Esophagus muscularis mucosa (tissue), 4 donors: ENCODE data around the gene TMEFF2. TPM values are rescaled to one million over a fixed set of nuclear protein-coding genes. Genes with fewer than 3 reads are reported as not detected.

Experiments used
- DNase-seq: peaks from one replicate; pipeline ENCODE4 v3.0.0-alpha.2; 2017; ENCODE audit errors: extremely low spot score
- H3K27ac ChIP-seq, 4 donors: fragments of 200-600 bp; sonication (generic); replicated peaks in 1 of 4; 1 replicate in 3 of 4; 2 replicates in 1 of 4; pipeline ENCODE4 v1.5.1; 2016 to 2019; ENCODE audit warnings: mild to moderate bottlenecking in 1 of 4
- H3K27me3 ChIP-seq, 4 donors: fragments of 200-600 bp; sonication (generic); one replicate each; pipeline versions ENCODE4 v1.5.1 to v1.6.0; 2016 to 2019
- H3K36me3 ChIP-seq, 4 donors: fragments of 200-600 bp; sonication (generic); one replicate each; pipeline ENCODE4 v1.5.1; 2016 to 2019
- H3K4me1 ChIP-seq, 4 donors: fragments of 200-600 bp; sonication (generic); one replicate each; pipeline ENCODE4 v1.5.1; 2016 to 2019
- H3K4me3 ChIP-seq, 4 donors: fragments of 200-600 bp; sonication (generic); 1 replicate in 2 of 4; 2 replicates in 2 of 4; pipeline ENCODE4 v1.5.1; 2016 to 2019; ENCODE audit warnings: mild to moderate bottlenecking in 4 of 4, moderate library complexity in 1 of 4
- H3K9me3 ChIP-seq, 4 donors: fragments of 200-600 bp; sonication (generic); 1 replicate in 3 of 4; 2 replicates in 1 of 4; pipeline ENCODE4 v1.5.1; 2016 to 2019
- CTCF ChIP-seq, 3 experiments: fragments of 200-600 bp in 2 of 3; fragments of 450-650 bp in 1 of 3; sonication (generic) in 2 of 3; IDR thresholded peaks; one replicate each; pipeline ENCODE4 v1.5.1; 2017 to 2019; ENCODE audit warnings: antibody characterized with exemption in 3 of 3, mild to moderate bottlenecking in 2 of 3, moderate library complexity in 1 of 3
- EP300 ChIP-seq: sonication (generic); formaldehyde crosslinking; IDR thresholded peaks from one replicate; pipeline ENCODE4 v1.6.1; 2017; ENCODE audit warnings: antibody characterized with exemption
- POLR2A ChIP-seq: fragments of 450-650 bp; IDR thresholded peaks from one replicate; pipeline ENCODE4 v1.6.1; 2017; ENCODE audit warnings: antibody characterized with exemption, moderate library complexity, mild to moderate bottlenecking, low read depth
- POLR2AphosphoS5 ChIP-seq, 2 donors: sonication (generic); formaldehyde crosslinking; IDR thresholded peaks; one replicate each; pipeline ENCODE4 v1.6.1; 2017; ENCODE audit warnings: antibody characterized with exemption in 2 of 2
- WGBS: methylation state at CpG from one replicate; pipeline ENCODE4 v1.1.5; 2018; 5-methylcytosine and 5-hydroxymethylcytosine counted together
- intact Hi-C: fragments of 100-400 bp; cut with DNase I; formaldehyde crosslinking; loops from one replicate; pipeline ENCODE4 v1.15.1; 2023
- total RNA-seq, 4 donors: library from RNA; depleted of rRNA; stranded (reverse); fragments of >200 nt; gene quantifications; one replicate each; pipeline versions ENCODE4 v1.1.0 to v1.2.1, GENCODE V29; 2016

TMEFF2 gene
- total RNA-seq, 4 donors from 2014 or later = 0.42 to 1.7 (median 0.55) TPM

GRCh38 chr2:191935247-191935646, 259.5 kb downstream of the TMEFF2 start:
- 92% methylated on average over 3 of the region's 3 CpGs for WGBS
- Histone ChIP-seq H3K36me3 (no peaks in the 10 kb centered on the region), H3K9me3 (no peaks in the 10 kb centered on the region), H3K27ac (no peak overlapping the region), H3K4me1 (peaks cover 0 to 7% (median 3%) of the 10 kb centered on the region in 4 donors), H3K4me3 (no peak overlapping the region), H3K27me3 (no peaks in the 10 kb centered on the region)
- TF ChIP-seq EP300 (no peak), POLR2A (no peak), POLR2AphosphoS5 (IDR thresholded peaks at IDR 0.05) (no peak), CTCF (IDR thresholded peaks at IDR 0.05) (no peak)
- DNase-seq = no peak
- intact Hi-C loops = no loop called here

- Histone ChIP-seq H3K27ac (no peak overlapping the region), H3K27me3 (no peaks in the 10 kb centered on the region), H3K9me3 (no peaks in the 10 kb centered on the region), H3K36me3 (no peaks in the 10 kb centered on the region), H3K4me1 (peaks cover 0 to 11% (median 4%) of the 10 kb centered on the region in 4 donors), H3K4me3 (no peak overlapping the region)
- intact Hi-C loops = no loop called here
- TF ChIP-seq POLR2AphosphoS5 (IDR thresholded peaks at IDR 0.05) (no peak), CTCF (IDR thresholded peaks at IDR 0.05) (no peak), POLR2A (no peak), EP300 (no peak)
- no peak for DNase-seq
- WGBS = 85% methylated on average over 2 of the region's 2 CpGs
These were observed 261.2 kb downstream of the TMEFF2 start for GRCh38 chr2:191933307-191934105.

- DNase-seq = no peak
- Histone ChIP-seq H3K9me3 (no peaks in the 10 kb centered on the region), H3K27ac (no peak overlapping the region), H3K4me1 (peaks cover 7 to 23% (median 13%) of the 10 kb centered on the region in 4 donors), H3K36me3 (no peaks in the 10 kb centered on the region), H3K4me3 (no peak overlapping the region), H3K27me3 (no peaks in the 10 kb centered on the region)
- WGBS = 52% methylated on average over 1 of the region's 1 CpG
- intact Hi-C loops = no loop called here
- TF ChIP-seq EP300 = no peak
- no peak for TF ChIP-seq POLR2A
- no peak for TF ChIP-seq POLR2AphosphoS5 (IDR thresholded peaks at IDR 0.05)
- no peak for TF ChIP-seq CTCF (IDR thresholded peaks at IDR 0.05)
These were observed 262.4 kb downstream of the TMEFF2 start for GRCh38 chr2:191932286-191932685.

- intact Hi-C loops = no loop called here
- H3K9me3 ChIP-seq = no peaks in the 10 kb centered on the region
- H3K27ac ChIP-seq = no peak overlapping the region
- 69% methylated on average over 1 of the region's 1 CpG for WGBS
- peaks cover 8 to 27% (median 18%) of the 10 kb centered on the region in 4 donors for H3K4me1 ChIP-seq
- H3K4me3 ChIP-seq = no peak overlapping the region
- H3K36me3 ChIP-seq = no peaks in the 10 kb centered on the region
- no peaks in the 10 kb centered on the region for H3K27me3 ChIP-seq
- no peak for TF ChIP-seq EP300
- TF ChIP-seq POLR2AphosphoS5 (IDR thresholded peaks at IDR 0.05) = no peak
- TF ChIP-seq POLR2A = no peak
- TF ChIP-seq CTCF (IDR thresholded peaks at IDR 0.05) = no peak
- no peak for DNase-seq
These were observed 263.4 kb downstream of the TMEFF2 start for GRCh38 chr2:191931329-191931728.
